Panc1 (cell line): ENCODE measurements around the gene RYK. TPM values are rescaled to one million over a fixed set of nuclear protein-coding genes. Genes with fewer than 3 reads are reported as not detected.

Source experiments
- ATAC-seq: fragments of 200-7000 bp; cut with Tn5 transposase; 2 replicates; pipeline ENCODE4 v1.9.1; 2020; ENCODE audit warnings: mild to moderate bottlenecking, moderate library complexity
- BruUV-seq: library from RNA; stranded (reverse); fragments of 400-500 nt; replicated peaks from 2 replicates; lab custom pipeline; 2021; lab: Mats Ljungman, UMichigan
- CTCF ChIA-PET: fragments of 300-600 bp; sonication (Branson Sonifier 250); formaldehyde crosslinking; loops from one replicate; lab custom pipeline; 2022; ENCODE audit warnings: antibody characterized with exemption; lab: Charles Lee
- POLR2A ChIA-PET: fragments of 300-600 bp; sonication (Branson Sonifier 250); formaldehyde crosslinking; loops from one replicate; lab custom pipeline; 2022; ENCODE audit warnings: antibody characterized with exemption; lab: Charles Lee
- DNase-seq: peaks from one replicate; pipeline ENCODE4 v3.0.0-alpha.2; 2010; ENCODE audit warnings: low read depth, low spot score
- H3K27ac ChIP-seq: 2 replicates; pipeline ENCODE4 v1.5.1; 2011; ENCODE audit warnings: mild to moderate bottlenecking, low read length, inconsistent platforms
- H3K27me3 ChIP-seq: fragments of 200-500 bp; sonication (Bioruptor generic); 2 replicates; pipeline ENCODE4 v1.6.0; 2014; ENCODE audit warnings: low read length, inconsistent platforms; ENCODE audit not compliant: control insufficient read depth, insufficient read depth
- H3K36me3 ChIP-seq: fragments of 200-500 bp; sonication (Bioruptor generic); 2 replicates; pipeline ENCODE4 v1.5.1; 2014; ENCODE audit warnings: inconsistent platforms, mild to moderate bottlenecking, low read length, moderate library complexity; ENCODE audit not compliant: control insufficient read depth, insufficient read depth
- H3K4me1 ChIP-seq: 2 replicates; pipeline ENCODE4 v1.5.1; 2011; ENCODE audit warnings: inconsistent platforms, mild to moderate bottlenecking, low read length, moderate library complexity; ENCODE audit not compliant: control insufficient read depth, insufficient read depth
- H3K4me3 ChIP-seq, 2 experiments: 2 replicates each; pipeline ENCODE4 v1.5.1; 2011 to 2012; ENCODE audit warnings: low read depth in 2 of 2, low read length in 2 of 2, mild to moderate bottlenecking in 2 of 2, inconsistent platforms in 1 of 2, moderate library complexity in 1 of 2
- H3K9me3 ChIP-seq: fragments of 200-500 bp; sonication (Bioruptor generic); 2 replicates; pipeline ENCODE4 v1.5.1; 2014; ENCODE audit warnings: low read depth, mild to moderate bottlenecking, inconsistent platforms, low read length, moderate library complexity; ENCODE audit not compliant: control insufficient read depth, insufficient read depth
- POLR2AphosphoS5 ChIP-seq: IDR thresholded peaks from 2 replicates; pipeline ENCODE4 v1.6.1; 2012; ENCODE audit warnings: mild to moderate bottlenecking, low read depth, low read length, moderate library complexity
- SIN3A ChIP-seq: IDR thresholded peaks from 2 replicates; pipeline ENCODE4 v1.6.1; 2012; ENCODE audit warnings: low read depth, mild to moderate bottlenecking, low read length, moderate library complexity, borderline replicate concordance; ENCODE audit not compliant: insufficient read depth
- TCF7L2 ChIP-seq: IDR thresholded peaks from 2 replicates; pipeline ENCODE4 v1.6.1; 2011; ENCODE audit warnings: mild to moderate bottlenecking, low read depth, low read length, inconsistent platforms
- in situ Hi-C: cut with HindIII; loops from 2 replicates; pipeline ENCODE4 v1.10.0; 2016; ENCODE audit warnings: low sequenced_read_pairs, low pct_unique_long_range_greater_than_20kb
- intact Hi-C: fragments of 100-400 bp; cut with micrococcal nuclease; formaldehyde crosslinking; loops from one replicate; pipeline ENCODE4 v1.10.0; 2022; ENCODE audit not compliant: unreplicated experiment
- total RNA-seq: library from RNA; stranded (reverse); gene quantifications from one replicate; pipeline ENCODE4 v1.2.1, GENCODE V29; 2021; ENCODE audit not compliant: unreplicated experiment
- TF ChIP-seq, protein P1 (sequence below), 2 experiments: IDR thresholded peaks; 2 replicates each; pipeline ENCODE4 v1.6.1; 2011 to 2012; ENCODE audit warnings: low read depth in 2 of 2, control low read depth in 1 of 2, low read length in 1 of 2, mild to moderate bottlenecking in 1 of 2, moderate library complexity in 1 of 2; ENCODE audit not compliant: insufficient read depth in 1 of 2
- TF ChIP-seq, protein P2 (sequence below): fragments of 450-650 bp; IDR thresholded peaks from 2 replicates; pipeline ENCODE4 v1.5.1; 2017; ENCODE audit warnings: mild to moderate bottlenecking

RYK gene
- total RNA-seq, 1 experiment from 2014 or later: 82.7 TPM

DNA sequence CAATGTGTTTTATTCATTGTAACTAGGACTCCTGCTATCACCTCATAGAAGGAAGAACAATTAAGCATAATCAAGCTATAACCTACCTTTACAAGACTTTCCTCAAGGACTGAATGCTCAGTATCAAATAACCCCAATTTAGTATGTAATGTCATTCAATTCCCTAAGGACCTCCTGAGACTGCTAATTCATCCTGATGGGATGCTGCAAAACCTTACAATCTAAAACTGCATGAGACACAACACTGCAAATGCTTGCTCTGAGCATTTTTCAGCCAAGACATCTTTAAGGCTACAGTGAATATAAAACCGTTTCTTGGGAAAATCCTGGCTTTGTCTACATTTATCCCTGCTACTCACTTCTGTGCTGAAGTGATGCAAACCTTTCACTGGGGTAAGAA, 69.9 kb downstream of the RYK start:
- Histone ChIP-seq H3K36me3 (peaks cover 13% of the 10 kb centered on the region; the same call in 1 of the 2 replicates), H3K4me3 (no peak overlapping the region), H3K9me3 (no peaks in the 10 kb centered on the region), H3K27me3 (no peaks in the 10 kb centered on the region), H3K4me1 (no peaks in the 10 kb centered on the region), H3K27ac (no peak overlapping the region)
- DNase-seq (no peak), ATAC-seq (no peak)
- BruUV-seq: no TSS peak
- in situ Hi-C loops (no loop called here), intact Hi-C loops (no loop called here)
- ChIA-PET CTCF (no interaction called here), POLR2A (no interaction called here)
- TF ChIP-seq TCF7L2 (no peak), SIN3A (no peak), POLR2AphosphoS5 (no peak)
- TF ChIP-seq, protein P1, sequence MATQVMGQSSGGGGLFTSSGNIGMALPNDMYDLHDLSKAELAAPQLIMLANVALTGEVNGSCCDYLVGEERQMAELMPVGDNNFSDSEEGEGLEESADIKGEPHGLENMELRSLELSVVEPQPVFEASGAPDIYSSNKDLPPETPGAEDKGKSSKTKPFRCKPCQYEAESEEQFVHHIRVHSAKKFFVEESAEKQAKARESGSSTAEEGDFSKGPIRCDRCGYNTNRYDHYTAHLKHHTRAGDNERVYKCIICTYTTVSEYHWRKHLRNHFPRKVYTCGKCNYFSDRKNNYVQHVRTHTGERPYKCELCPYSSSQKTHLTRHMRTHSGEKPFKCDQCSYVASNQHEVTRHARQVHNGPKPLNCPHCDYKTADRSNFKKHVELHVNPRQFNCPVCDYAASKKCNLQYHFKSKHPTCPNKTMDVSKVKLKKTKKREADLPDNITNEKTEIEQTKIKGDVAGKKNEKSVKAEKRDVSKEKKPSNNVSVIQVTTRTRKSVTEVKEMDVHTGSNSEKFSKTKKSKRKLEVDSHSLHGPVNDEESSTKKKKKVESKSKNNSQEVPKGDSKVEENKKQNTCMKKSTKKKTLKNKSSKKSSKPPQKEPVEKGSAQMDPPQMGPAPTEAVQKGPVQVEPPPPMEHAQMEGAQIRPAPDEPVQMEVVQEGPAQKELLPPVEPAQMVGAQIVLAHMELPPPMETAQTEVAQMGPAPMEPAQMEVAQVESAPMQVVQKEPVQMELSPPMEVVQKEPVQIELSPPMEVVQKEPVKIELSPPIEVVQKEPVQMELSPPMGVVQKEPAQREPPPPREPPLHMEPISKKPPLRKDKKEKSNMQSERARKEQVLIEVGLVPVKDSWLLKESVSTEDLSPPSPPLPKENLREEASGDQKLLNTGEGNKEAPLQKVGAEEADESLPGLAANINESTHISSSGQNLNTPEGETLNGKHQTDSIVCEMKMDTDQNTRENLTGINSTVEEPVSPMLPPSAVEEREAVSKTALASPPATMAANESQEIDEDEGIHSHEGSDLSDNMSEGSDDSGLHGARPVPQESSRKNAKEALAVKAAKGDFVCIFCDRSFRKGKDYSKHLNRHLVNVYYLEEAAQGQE (IDR thresholded peaks at IDR 0.05; ENCODE audit: insufficient read depth in 1 of 2, low read depth in 2 of 2, low read length in 1 of 2): no peak
- TF ChIP-seq, protein P2, sequence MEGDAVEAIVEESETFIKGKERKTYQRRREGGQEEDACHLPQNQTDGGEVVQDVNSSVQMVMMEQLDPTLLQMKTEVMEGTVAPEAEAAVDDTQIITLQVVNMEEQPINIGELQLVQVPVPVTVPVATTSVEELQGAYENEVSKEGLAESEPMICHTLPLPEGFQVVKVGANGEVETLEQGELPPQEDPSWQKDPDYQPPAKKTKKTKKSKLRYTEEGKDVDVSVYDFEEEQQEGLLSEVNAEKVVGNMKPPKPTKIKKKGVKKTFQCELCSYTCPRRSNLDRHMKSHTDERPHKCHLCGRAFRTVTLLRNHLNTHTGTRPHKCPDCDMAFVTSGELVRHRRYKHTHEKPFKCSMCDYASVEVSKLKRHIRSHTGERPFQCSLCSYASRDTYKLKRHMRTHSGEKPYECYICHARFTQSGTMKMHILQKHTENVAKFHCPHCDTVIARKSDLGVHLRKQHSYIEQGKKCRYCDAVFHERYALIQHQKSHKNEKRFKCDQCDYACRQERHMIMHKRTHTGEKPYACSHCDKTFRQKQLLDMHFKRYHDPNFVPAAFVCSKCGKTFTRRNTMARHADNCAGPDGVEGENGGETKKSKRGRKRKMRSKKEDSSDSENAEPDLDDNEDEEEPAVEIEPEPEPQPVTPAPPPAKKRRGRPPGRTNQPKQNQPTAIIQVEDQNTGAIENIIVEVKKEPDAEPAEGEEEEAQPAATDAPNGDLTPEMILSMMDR: no peak

DNA sequence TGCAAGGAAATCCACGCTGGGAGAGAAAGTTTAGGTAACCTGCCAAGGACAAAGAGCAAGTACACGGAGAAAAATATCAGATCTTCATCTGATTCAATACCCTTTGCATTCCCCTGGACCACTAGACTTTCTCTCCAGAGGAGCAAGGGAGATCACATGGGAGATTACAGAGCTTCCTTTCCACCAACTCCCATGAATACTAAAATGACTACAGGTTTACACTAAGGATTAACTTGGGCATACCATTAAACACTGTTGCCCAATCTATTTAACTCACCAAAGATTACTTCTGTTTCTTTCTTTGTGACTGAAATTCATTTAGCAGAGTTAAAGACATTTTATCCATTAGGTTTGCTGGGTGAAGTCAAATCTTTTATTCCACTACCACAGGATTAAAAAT, 71.2 kb downstream of the RYK start:
- ATAC-seq: no peak
- peaks cover 13% of the 10 kb centered on the region; the same call in 1 of the 2 replicates for H3K36me3 ChIP-seq
- no peak overlapping the region for H3K27ac ChIP-seq
- CTCF ChIA-PET: no interaction called here
- H3K27me3 ChIP-seq: no peaks in the 10 kb centered on the region
- DNase-seq: no peak
- in situ Hi-C loops (no loop called here), intact Hi-C loops (no loop called here)
- H3K9me3 ChIP-seq: no peaks in the 10 kb centered on the region
- POLR2A ChIA-PET: no interaction called here
- H3K4me3 ChIP-seq: no peak overlapping the region
- TF ChIP-seq, protein P2: no peak
- TF ChIP-seq POLR2AphosphoS5 (no peak), TCF7L2 (no peak), SIN3A (no peak)
- TF ChIP-seq, protein P1 (IDR thresholded peaks at IDR 0.05; ENCODE audit: insufficient read depth in 1 of 2, low read depth in 2 of 2, low read length in 1 of 2): no peak
- BruUV-seq: no TSS peak
- H3K4me1 ChIP-seq: no peaks in the 10 kb centered on the region
